Measurements from ENCODE around the gene TRPC4AP.

TRPC4AP gene

DNA sequence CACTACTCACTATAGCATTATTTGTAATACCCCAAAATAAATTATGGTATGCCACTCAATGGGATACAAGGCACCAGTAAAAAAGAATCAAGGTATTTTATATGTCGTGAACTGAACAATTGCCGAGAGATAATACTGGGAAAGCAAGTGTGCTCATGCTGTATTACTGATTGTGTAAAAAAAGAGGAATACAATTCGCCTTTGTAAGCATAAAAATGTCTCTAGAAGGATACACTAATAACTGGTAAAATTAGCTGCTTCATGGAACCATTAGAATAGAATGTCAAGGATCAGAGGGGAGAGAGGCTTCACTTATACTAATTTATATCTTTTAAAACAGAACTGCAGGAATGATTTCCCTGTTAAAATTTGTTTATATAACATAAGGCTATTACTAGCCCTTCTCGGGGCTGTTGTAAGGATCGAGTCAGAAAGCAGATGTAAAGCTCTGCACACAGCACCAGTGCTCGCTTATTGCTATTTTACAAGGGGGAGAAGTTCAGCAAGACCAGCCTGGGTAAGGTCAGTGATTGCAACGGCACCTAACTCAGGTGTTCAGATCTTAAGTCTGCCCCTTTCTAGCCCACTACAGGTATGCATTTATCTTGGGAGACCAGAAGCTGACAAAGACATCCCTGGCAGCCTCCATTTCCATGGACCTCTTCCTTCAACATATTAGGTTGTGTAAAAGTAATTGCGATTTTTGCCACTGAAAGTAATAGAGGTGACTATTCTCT is 75.3 kb downstream of the TRPC4AP start:
- H3K36me3 ChIP-seq (ENCODE audit: insufficient read depth): 0 out of 2 replicates have a peak, but pooled peaks cover 5% of the 10 kb centered on the region
- H3K4me3 ChIP-seq (IDR thresholded peaks at IDR 0.05; ENCODE audit: insufficient read depth, low read depth, low read length): no peak overlapping the region
- no peaks in the 10 kb centered on the region for H3K79me2 ChIP-seq (ENCODE audit: insufficient read depth, low read depth)
- H3K9ac ChIP-seq: no peak overlapping the region
- no peak overlapping the region for H2AFZ ChIP-seq (ENCODE audit: low read depth)
- no peaks in the 10 kb centered on the region for H3K4me1 ChIP-seq (ENCODE audit: low read depth, poor library complexity, severe bottlenecking)
- no peaks in the 10 kb centered on the region for H4K20me1 ChIP-seq (ENCODE audit: insufficient read depth)
- TF ChIP-seq, protein P1, sequence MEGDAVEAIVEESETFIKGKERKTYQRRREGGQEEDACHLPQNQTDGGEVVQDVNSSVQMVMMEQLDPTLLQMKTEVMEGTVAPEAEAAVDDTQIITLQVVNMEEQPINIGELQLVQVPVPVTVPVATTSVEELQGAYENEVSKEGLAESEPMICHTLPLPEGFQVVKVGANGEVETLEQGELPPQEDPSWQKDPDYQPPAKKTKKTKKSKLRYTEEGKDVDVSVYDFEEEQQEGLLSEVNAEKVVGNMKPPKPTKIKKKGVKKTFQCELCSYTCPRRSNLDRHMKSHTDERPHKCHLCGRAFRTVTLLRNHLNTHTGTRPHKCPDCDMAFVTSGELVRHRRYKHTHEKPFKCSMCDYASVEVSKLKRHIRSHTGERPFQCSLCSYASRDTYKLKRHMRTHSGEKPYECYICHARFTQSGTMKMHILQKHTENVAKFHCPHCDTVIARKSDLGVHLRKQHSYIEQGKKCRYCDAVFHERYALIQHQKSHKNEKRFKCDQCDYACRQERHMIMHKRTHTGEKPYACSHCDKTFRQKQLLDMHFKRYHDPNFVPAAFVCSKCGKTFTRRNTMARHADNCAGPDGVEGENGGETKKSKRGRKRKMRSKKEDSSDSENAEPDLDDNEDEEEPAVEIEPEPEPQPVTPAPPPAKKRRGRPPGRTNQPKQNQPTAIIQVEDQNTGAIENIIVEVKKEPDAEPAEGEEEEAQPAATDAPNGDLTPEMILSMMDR (conservative IDR thresholded peaks at IDR 0.05; ENCODE audit: low read depth, low read length): no peak
- H3K27me3 ChIP-seq (ENCODE audit: insufficient read depth, low read depth): no peaks in the 10 kb centered on the region
- H3K4me2 ChIP-seq: no peak overlapping the region
- H3K27ac ChIP-seq: no peak overlapping the region

DNA sequence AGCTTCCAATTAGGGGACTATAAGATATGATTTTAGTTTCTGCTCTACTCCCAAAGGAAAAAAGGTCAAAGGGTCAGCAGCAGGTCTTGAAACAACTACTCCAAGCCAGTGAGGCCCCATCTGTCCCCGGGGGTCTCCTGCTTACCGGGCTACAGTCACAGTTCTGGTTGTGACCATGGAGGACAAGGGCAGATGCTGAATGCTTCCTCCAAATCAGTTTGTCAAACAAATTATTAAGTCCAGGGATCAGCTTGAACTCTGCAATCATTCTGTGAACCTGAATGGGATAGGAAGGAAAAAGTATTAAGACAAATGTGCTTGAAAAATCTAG is 76.8 kb downstream of the TRPC4AP start:
- no peak overlapping the region for H3K9ac ChIP-seq
- H3K4me1 ChIP-seq (ENCODE audit: low read depth, poor library complexity, severe bottlenecking): peaks cover 4% of the 10 kb centered on the region
- H3K4me2 ChIP-seq: no peak overlapping the region
- H3K4me3 ChIP-seq (IDR thresholded peaks at IDR 0.05; ENCODE audit: insufficient read depth, low read depth, low read length): no peak overlapping the region
- no peaks in the 10 kb centered on the region for H4K20me1 ChIP-seq (ENCODE audit: insufficient read depth)
- H2AFZ ChIP-seq (ENCODE audit: low read depth): no peak overlapping the region
- no peak overlapping the region for H3K27ac ChIP-seq
- no peaks in the 10 kb centered on the region for H3K79me2 ChIP-seq (ENCODE audit: insufficient read depth, low read depth)
- peaks cover 5% of the 10 kb centered on the region; the same call in 1 of the 2 replicates for H3K36me3 ChIP-seq (ENCODE audit: insufficient read depth)
- no peaks in the 10 kb centered on the region for H3K27me3 ChIP-seq (ENCODE audit: insufficient read depth, low read depth)
- TF ChIP-seq, protein P1 (conservative IDR thresholded peaks at IDR 0.05; ENCODE audit: low read depth, low read length): no peak

DNA sequence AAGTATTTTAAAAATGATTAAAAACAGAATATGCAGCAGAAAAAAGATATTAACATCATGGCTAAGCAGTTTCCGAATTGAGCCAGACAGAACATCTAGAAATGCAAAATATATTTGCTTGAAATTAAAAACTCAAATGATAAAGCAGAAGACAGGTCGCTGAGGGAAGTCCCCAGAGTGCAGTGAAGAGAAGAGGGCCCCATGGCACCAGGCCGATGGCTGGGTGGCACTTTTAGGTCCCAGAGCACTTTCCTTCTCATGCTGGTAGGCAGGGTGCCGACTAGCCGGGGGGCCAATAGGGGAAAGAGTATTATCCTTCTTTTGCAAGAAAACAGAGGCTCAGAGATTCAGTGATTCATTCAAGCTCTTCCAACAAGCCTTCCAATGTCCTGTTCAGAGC is 78.1 kb downstream of the TRPC4AP start:
- Histone ChIP-seq H3K79me2 (ENCODE audit: insufficient read depth, low read depth) (no peaks in the 10 kb centered on the region), H4K20me1 (ENCODE audit: insufficient read depth) (no peaks in the 10 kb centered on the region), H2AFZ (ENCODE audit: low read depth) (no peak overlapping the region), H3K4me2 (no peak overlapping the region), H3K27me3 (ENCODE audit: insufficient read depth, low read depth) (no peaks in the 10 kb centered on the region), H3K4me1 (ENCODE audit: low read depth, poor library complexity, severe bottlenecking) (peaks cover 8% of the 10 kb centered on the region), H3K9ac (no peak overlapping the region), H3K27ac (no peak overlapping the region), H3K36me3 (ENCODE audit: insufficient read depth) (peaks cover 5% of the 10 kb centered on the region; the same call in 1 of the 2 replicates), H3K4me3 (IDR thresholded peaks at IDR 0.05; ENCODE audit: insufficient read depth, low read depth, low read length) (no peak overlapping the region)
- TF ChIP-seq, protein P1 (conservative IDR thresholded peaks at IDR 0.05; ENCODE audit: low read depth, low read length): no peak

DNA sequence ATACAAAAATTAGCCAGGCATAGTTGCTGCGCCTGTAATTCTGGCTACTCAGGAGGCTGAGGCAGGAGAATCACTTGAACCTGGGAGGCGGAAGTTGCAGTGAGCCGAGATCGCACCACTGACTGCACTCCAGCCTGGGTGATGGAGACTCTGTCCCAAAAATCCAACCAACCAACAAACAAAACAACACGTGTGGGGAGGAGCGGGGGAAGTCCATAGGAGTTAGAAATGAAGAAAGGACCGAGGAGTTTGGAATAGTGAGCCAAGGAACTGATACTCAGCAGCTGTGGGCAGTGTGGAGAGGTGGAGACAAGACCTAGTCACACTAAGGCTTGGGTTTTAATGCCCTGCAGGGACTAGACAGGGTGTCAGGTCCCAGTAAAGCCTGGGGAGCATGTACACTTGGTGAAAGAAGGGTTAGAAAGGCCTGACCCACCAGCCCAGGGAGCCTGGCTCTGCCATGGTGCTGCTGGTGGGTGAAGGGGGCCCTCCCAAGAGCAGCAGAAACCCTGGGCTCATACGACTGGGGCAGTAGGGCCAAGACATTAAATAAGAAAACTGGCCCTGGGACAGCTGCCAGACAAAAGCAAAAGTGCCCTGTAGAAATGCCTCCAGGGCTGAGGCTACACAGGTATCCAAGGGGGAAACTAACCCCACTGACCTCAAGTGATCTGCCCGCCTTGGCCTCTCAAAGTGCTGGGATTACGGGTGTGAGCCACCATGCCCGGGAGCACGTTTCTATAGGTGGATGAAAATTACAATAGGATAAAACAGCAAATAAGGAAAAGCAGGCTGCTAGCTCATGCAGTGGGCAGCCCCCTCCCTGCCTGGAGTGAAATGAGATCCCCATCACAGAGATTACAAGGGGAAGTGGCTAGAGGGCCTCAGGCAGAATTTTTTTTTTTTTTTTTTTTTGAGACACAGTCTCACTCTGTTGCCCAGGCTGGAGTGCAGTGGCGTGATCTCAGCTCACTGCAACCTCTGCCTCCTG is 78.9 kb downstream of the TRPC4AP start:
- H3K4me3 ChIP-seq (IDR thresholded peaks at IDR 0.05; ENCODE audit: insufficient read depth, low read depth, low read length): no peak overlapping the region
- TF ChIP-seq, protein P1 (conservative IDR thresholded peaks at IDR 0.05; ENCODE audit: low read depth, low read length): no peak
- no peak overlapping the region for H3K4me2 ChIP-seq
- no peaks in the 10 kb centered on the region for H3K27me3 ChIP-seq (ENCODE audit: insufficient read depth, low read depth)
- H4K20me1 ChIP-seq (ENCODE audit: insufficient read depth): no peaks in the 10 kb centered on the region
- H2AFZ ChIP-seq (ENCODE audit: low read depth): no peak overlapping the region
- H3K36me3 ChIP-seq (ENCODE audit: insufficient read depth): peaks cover 5% of the 10 kb centered on the region; the same call in 1 of the 2 replicates
- no peaks in the 10 kb centered on the region for H3K79me2 ChIP-seq (ENCODE audit: insufficient read depth, low read depth)
- peaks cover 8% of the 10 kb centered on the region for H3K4me1 ChIP-seq (ENCODE audit: low read depth, poor library complexity, severe bottlenecking)
- H3K27ac ChIP-seq: no peak overlapping the region
- H3K9ac ChIP-seq: no peak overlapping the region

Measured in KMS-11 (cell line).